ENCODE measurements around the gene MGAT4B. TPM values are rescaled to one million over a fixed set of nuclear protein-coding genes. Genes with fewer than 3 reads are reported as not detected.

The MGAT4B gene
- total RNA-seq, 1 experiment from 2014 or later: 217 TPM

DNA sequence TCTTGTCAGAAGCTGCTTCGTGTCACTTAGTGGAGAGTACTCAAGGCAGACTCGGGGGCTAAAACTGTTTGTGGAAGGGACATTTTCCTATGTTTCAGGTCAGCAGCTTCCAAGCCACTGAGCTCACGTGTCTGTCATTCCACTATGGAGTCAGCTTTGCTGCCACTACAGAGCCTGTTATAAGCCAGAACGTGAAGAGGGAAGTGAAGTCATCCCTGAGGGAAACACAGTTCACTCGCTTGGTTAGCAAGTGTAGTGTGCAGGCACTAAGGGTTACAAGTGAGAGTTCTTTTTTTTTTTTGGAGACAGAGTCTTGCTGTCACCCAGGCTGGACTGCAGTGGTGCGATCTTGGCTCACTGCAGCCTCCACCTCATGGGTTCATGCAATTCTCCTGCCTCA, 37.4 kb downstream of the MGAT4B start:
- no peaks in the 10 kb centered on the region for H3K9me3 Mint-ChIP-seq (ENCODE audit: unreplicated experiment)
- TF ChIP-seq, protein P1, sequence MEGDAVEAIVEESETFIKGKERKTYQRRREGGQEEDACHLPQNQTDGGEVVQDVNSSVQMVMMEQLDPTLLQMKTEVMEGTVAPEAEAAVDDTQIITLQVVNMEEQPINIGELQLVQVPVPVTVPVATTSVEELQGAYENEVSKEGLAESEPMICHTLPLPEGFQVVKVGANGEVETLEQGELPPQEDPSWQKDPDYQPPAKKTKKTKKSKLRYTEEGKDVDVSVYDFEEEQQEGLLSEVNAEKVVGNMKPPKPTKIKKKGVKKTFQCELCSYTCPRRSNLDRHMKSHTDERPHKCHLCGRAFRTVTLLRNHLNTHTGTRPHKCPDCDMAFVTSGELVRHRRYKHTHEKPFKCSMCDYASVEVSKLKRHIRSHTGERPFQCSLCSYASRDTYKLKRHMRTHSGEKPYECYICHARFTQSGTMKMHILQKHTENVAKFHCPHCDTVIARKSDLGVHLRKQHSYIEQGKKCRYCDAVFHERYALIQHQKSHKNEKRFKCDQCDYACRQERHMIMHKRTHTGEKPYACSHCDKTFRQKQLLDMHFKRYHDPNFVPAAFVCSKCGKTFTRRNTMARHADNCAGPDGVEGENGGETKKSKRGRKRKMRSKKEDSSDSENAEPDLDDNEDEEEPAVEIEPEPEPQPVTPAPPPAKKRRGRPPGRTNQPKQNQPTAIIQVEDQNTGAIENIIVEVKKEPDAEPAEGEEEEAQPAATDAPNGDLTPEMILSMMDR (IDR thresholded peaks at IDR 0.05; ENCODE audit: insufficient read depth in 1 of 2, low read depth in 1 of 2, low read length in 1 of 2, severe bottlenecking in 1 of 2, unreplicated experiment in 1 of 2): no peak
- peaks cover 91% of the 10 kb centered on the region for H3K36me3 Mint-ChIP-seq (ENCODE audit: insufficient read depth, unreplicated experiment)
- Histone ChIP-seq H3K4me3 (ENCODE audit: low read depth, low read length) (no peak overlapping the region), H3K9me3 (no peaks in the 10 kb centered on the region), H3K36me3 (ENCODE audit: control insufficient read depth, insufficient read depth, low read length) (no peaks in the 10 kb centered on the region; the same call in none of the 2 replicates), H3K27me3 (replicated peaks; ENCODE audit: control insufficient read depth, insufficient read depth, low read length) (no peaks in the 10 kb centered on the region), H3K4me1 (no peaks in the 10 kb centered on the region)
- ChIA-PET POLR2A (no interaction called here), CTCF (no interaction called here)
- no TSS peak for BruUV-seq (replicated peaks)
- no peaks in the 10 kb centered on the region for H3K27me3 Mint-ChIP-seq (ENCODE audit: insufficient read depth, unreplicated experiment)
- H3K4me1 Mint-ChIP-seq (ENCODE audit: low read depth, unreplicated experiment): no peaks in the 10 kb centered on the region
- no peak overlapping the region for H3K4me3 Mint-ChIP-seq (ENCODE audit: unreplicated experiment)
- DNase-seq: no peak
- no peak overlapping the region for H3K27ac Mint-ChIP-seq (ENCODE audit: unreplicated experiment)
- intact Hi-C loops (cut with micrococcal nuclease; ENCODE audit: unreplicated experiment): no loop called here

DNA sequence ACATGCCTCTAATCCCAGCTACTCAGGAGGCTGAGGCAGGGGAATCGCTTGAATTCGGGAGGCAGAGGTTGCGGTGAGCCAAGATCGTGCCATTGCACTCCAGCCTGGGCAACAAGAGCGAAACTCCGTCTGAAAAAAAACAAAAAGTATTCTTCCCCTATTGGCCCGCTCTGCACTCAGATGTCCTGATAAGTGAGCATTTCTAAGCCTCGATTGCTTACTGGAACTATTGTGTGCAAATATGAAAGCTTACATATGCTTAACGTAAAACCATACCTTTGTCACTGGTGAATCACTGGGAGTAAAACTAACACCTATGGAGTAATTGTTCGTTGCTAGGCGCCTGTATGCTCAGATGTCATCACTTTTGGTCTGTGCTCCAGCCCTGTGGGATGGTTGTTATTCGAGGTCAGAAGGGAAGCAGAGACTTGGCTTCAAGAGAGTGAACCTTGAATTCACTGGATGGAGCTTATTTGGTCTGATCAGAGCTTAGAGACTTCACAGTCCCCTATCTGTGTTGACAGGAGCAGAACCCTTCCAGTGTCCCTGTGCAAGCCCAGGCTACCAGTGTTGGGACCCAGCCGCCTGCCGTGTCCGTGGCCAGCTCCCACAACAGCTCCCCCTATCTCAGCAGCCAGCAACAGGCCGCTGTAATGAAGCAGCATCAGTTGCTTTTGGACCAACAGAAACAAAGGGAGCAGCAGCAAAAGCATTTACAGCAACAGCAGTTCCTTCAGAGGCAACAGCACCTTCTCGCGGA, 38.2 kb downstream of the MGAT4B start:
- H3K36me3 ChIP-seq (ENCODE audit: control insufficient read depth, insufficient read depth, low read length): no peaks in the 10 kb centered on the region; the same call in none of the 2 replicates
- TF ChIP-seq, protein P1 (IDR thresholded peaks at IDR 0.05; ENCODE audit: insufficient read depth in 1 of 2, low read depth in 1 of 2, low read length in 1 of 2, severe bottlenecking in 1 of 2, unreplicated experiment in 1 of 2): no peak
- H3K4me1 ChIP-seq: peaks cover 4% of the 10 kb centered on the region
- H3K4me3 ChIP-seq (ENCODE audit: low read depth, low read length): no peak overlapping the region
- intact Hi-C loops (cut with micrococcal nuclease; ENCODE audit: unreplicated experiment): no loop called here
- ChIA-PET POLR2A (no interaction called here), CTCF (no interaction called here)
- H3K9me3 ChIP-seq: no peaks in the 10 kb centered on the region
- Mint-ChIP-seq H3K27me3 (ENCODE audit: insufficient read depth, unreplicated experiment) (no peaks in the 10 kb centered on the region), H3K27ac (ENCODE audit: unreplicated experiment) (no peak overlapping the region), H3K4me1 (ENCODE audit: low read depth, unreplicated experiment) (peaks cover 2% of the 10 kb centered on the region), H3K9me3 (ENCODE audit: unreplicated experiment) (no peaks in the 10 kb centered on the region), H3K36me3 (ENCODE audit: insufficient read depth, unreplicated experiment) (peaks cover 84% of the 10 kb centered on the region), H3K4me3 (ENCODE audit: unreplicated experiment) (no peak overlapping the region)
- BruUV-seq (replicated peaks): no TSS peak
- no peak for DNase-seq
- no peaks in the 10 kb centered on the region for H3K27me3 ChIP-seq (replicated peaks; ENCODE audit: control insufficient read depth, insufficient read depth, low read length)

DNA sequence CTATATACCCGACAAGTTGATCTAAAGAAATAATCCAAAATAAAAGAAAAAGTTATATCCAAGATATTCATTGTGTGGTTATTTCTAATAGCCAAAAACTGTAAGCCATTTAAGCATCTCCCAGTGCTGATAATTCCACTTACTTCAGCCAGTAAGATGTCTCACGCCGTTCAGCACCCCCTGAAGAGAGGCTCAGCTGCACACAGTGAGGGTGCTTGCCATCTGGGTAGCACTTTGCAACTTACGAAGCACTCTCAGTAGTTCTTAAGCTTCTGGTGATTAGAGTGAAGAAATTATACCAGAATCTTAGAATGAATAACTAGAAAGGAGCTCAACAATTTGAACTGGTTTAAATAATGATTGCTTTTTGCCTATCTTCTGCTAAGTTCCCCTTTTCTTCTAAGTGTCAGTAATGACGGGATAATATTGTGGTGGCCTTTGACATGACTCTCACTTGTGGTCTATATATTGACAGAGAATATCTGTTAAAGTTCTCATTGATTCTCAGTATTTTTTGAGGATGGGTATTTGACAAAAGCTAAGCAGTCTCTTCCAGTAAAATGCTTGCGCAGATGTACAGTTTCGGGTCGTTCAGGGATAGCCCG, 39.1 kb downstream of the MGAT4B start:
- Histone ChIP-seq H3K4me3 (ENCODE audit: low read depth, low read length) (no peak overlapping the region), H3K9me3 (no peaks in the 10 kb centered on the region), H3K36me3 (ENCODE audit: control insufficient read depth, insufficient read depth, low read length) (no peaks in the 10 kb centered on the region; the same call in none of the 2 replicates), H3K4me1 (peaks cover 11% of the 10 kb centered on the region), H3K27me3 (replicated peaks; ENCODE audit: control insufficient read depth, insufficient read depth, low read length) (no peaks in the 10 kb centered on the region)
- H3K4me3 Mint-ChIP-seq (ENCODE audit: unreplicated experiment): no peak overlapping the region
- BruUV-seq (replicated peaks): no TSS peak
- TF ChIP-seq, protein P1 (IDR thresholded peaks at IDR 0.05; ENCODE audit: insufficient read depth in 1 of 2, low read depth in 1 of 2, low read length in 1 of 2, severe bottlenecking in 1 of 2, unreplicated experiment in 1 of 2): no peak
- H3K27me3 Mint-ChIP-seq (ENCODE audit: insufficient read depth, unreplicated experiment): no peaks in the 10 kb centered on the region
- DNase-seq: no peak
- H3K36me3 Mint-ChIP-seq (ENCODE audit: insufficient read depth, unreplicated experiment): peaks cover 74% of the 10 kb centered on the region
- no peak overlapping the region for H3K27ac Mint-ChIP-seq (ENCODE audit: unreplicated experiment)
- H3K9me3 Mint-ChIP-seq (ENCODE audit: unreplicated experiment): no peaks in the 10 kb centered on the region
- H3K4me1 Mint-ChIP-seq (ENCODE audit: low read depth, unreplicated experiment): peaks cover 7% of the 10 kb centered on the region
- intact Hi-C loops (cut with micrococcal nuclease; ENCODE audit: unreplicated experiment): no loop called here
- POLR2A ChIA-PET: interaction anchor here (1.0 kb wide), 1 partner anchor 28 kb away, joined by 3 read pairs; no protein-coding TSS in a partner anchor
- CTCF ChIA-PET: no interaction called here
